Measurements from ENCODE around the gene ZNF646.

Gene ZNF646

DNA sequence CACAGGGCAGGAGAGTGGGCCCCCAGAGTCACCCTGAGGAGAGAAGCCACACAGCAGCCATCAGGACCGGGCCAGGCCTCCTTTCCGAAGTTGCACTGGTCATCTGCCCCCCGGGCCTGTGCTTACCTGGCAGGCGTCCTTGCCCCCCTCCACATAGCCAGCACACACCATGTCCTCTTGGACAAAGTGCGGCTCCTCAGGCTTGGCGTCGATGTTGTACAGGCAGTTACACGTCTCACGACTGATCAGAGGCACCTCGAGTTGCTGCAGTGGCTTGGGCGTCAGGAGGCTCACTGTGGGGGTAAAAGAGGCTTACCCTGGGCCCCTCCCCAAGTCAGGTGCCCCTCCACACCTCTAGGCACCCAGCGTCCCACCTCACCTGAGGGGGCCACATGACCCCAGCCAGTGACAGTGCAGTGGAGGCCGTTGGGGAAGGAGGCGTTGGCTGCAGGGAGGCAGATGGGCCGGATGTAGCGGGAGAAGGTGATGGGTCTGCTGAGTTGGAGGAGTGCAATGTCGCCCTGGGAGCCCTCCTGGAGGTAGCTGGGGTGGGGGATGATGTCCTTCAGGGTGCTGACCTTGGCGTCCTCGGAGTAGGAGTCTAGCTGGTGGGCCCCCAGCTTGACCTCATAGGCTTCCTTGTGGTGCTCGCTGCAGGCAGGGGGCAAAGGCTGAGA lies 58.2 kb downstream of the ZNF646 start:
- no peak for DNase-seq (ENCODE audit: low spot score)

DNA sequence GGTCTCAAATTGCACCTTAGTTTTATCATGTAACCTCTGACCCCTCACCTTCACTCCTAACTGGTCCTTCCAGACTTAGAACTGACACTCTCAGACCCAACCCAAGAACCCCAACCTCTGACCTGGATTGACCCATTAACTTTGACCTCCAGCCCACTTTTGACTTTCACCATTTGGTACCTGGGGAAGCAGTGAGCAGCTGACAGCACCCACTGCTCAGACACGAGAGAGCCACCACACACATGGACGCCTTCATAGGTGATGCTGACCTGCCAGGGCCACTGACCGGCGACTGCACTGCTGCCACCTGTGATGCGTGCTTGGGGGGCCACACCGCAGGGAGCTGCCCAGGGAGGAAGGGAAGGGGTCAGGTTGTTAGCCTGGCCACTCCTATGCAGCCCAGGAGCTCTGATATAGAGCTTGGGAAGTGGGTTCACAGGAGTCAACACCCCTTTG lies 58.9 kb downstream of the ZNF646 start:
- no peak for DNase-seq (ENCODE audit: low spot score)
